ENCODE data around the gene LGR6.

LGR6 gene

DNA sequence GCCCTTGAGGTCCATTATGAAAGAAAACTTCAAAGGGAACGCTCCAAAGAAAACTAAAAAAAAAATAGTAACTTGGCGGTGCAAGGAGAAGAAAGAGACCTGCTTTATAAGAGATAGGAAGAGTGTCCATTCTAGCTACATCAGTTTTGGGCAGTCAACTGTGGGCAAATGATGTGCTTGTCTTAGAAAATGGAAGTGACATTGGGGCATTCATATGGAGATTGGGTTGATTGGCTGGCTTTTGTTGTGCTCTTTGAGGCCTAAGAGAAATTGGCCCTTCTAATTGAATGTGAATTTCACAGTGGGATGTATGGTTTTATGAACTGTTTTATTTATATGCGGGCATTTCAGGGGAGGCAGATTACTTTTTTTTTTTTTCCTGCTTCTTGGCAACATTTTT, 168.1 kb downstream of the LGR6 start:
- Mint-ChIP-seq H3K9me3 (no peaks in the 10 kb centered on the region), H3K4me3 (no peak overlapping the region), H3K27me3 (ENCODE audit: low read depth) (no peaks in the 10 kb centered on the region), H3K36me3 (ENCODE audit: low read depth) (no peaks in the 10 kb centered on the region), H3K4me1 (ENCODE audit: low read depth) (no peaks in the 10 kb centered on the region), H3K27ac (no peak overlapping the region)
- DNase-seq (ENCODE audit: low spot score) = no peak

DNA sequence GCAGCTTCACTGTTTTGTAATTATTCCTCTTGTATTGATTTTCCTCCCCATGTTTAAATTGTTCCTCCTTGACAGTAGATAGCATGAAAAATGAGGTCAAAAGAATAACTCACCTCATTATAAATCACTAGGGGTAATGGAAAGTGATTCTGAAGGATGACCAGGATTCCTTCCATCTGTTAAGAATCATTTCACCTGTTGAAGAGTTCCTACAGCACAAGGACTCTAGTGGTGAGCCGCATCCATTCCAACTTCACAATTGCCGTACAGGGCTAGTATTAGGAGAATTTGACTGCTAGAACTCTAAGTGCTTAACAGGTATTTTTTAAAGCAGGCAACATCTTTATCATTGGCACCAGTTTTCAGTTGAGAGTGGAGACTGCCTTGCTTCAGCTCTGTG, 168.6 kb downstream of the LGR6 start:
- no peak for DNase-seq (ENCODE audit: low spot score)
- no peak overlapping the region for H3K4me3 Mint-ChIP-seq
- H3K36me3 Mint-ChIP-seq (ENCODE audit: low read depth) = no peaks in the 10 kb centered on the region

DNA sequence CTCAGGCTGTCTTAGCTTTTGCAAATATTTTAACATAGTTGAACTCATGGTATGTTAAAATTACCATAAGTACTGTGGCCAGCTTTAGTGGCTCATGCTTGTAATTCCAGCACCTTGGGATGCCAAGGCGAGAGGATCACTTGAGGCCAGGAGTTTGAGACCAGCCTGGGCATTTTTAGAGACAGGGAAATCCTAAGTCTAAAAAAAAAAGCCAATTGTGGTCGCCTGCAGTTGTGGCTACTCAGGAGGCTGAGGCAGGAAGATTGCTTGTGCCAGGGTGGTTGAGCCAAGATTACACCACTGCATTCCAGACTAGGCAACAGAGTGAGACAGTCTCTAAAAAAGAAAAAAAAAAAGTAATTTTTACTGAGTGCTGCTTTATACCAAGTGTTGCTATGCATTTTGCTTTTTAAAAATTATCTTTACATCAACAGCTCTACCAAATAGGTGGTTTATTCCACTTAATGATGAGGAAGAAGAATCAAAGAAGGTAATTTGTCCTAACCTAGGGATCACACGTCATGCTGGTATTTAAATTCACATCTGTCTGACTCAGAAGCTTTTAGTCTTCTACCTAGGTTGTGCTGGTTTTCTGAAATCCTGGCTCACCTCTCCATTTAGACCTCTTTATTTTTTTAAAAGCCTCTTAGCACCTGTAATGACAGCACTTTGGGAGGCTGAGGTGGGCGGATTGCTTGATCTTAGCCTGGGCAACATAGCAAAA, 171.7 kb downstream of the LGR6 start:
- DNase-seq (ENCODE audit: low spot score) = no peak
- H3K27ac Mint-ChIP-seq = no peak overlapping the region
- no peaks in the 10 kb centered on the region for H3K4me1 Mint-ChIP-seq (ENCODE audit: low read depth)
- H3K4me3 Mint-ChIP-seq = no peak overlapping the region
- H3K27me3 Mint-ChIP-seq (ENCODE audit: low read depth) = no peaks in the 10 kb centered on the region
- no peaks in the 10 kb centered on the region for H3K36me3 Mint-ChIP-seq (ENCODE audit: low read depth)
- H3K9me3 Mint-ChIP-seq = no peaks in the 10 kb centered on the region

More for the DNA sequence above, 168.6 kb downstream of the LGR6 start:
- Mint-ChIP-seq H3K27ac (no peak overlapping the region), H3K4me1 (ENCODE audit: low read depth) (no peaks in the 10 kb centered on the region), H3K27me3 (ENCODE audit: low read depth) (no peaks in the 10 kb centered on the region), H3K9me3 (no peaks in the 10 kb centered on the region)

DNA sequence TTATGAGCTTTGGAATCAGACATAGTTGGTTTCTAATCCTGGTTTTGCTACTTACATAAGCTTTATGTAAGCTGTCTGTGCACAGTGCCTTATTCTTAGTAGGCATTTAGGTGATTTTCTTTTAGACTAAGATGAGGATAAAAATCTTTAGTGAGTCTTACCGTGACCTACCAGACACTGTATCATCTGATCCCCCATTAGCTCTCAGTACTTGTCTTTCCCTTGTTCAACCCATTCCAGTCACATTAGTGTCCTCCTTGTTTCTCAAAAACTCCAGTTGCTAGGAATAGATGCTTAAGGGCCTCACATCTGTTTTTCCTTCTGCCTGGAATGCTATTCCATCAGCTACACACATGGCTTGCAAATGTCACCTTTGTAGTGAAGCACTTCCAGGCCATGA, 173.7 kb downstream of the LGR6 start:
- no peaks in the 10 kb centered on the region for H3K9me3 Mint-ChIP-seq
- H3K4me3 Mint-ChIP-seq = no peak overlapping the region
- H3K4me1 Mint-ChIP-seq (ENCODE audit: low read depth) = no peaks in the 10 kb centered on the region
- H3K36me3 Mint-ChIP-seq (ENCODE audit: low read depth) = no peaks in the 10 kb centered on the region
- no peak overlapping the region for H3K27ac Mint-ChIP-seq
- no peaks in the 10 kb centered on the region for H3K27me3 Mint-ChIP-seq (ENCODE audit: low read depth)
- DNase-seq (ENCODE audit: low spot score) = no peak
